Smooth muscle cell (in vitro differentiated cells): ENCODE results near the gene ATP6V0D1. TPM values are rescaled to one million over a fixed set of nuclear protein-coding genes. Genes with fewer than 3 reads are reported as not detected.

Experiments used
- DNase-seq: peaks from one replicate; lab custom pipeline; 2025; ENCODE audit not compliant: unreplicated experiment; lab: John Stamatoyannopoulos, UW
- H2AFZ ChIP-seq: fragments of 200-600 bp; sonication (generic); 2 replicates; pipeline ENCODE4 v1.6.0; 2016; ENCODE audit warnings: antibody characterized with exemption, low read depth, mild to moderate bottlenecking
- H3F3A ChIP-seq: fragments of 200-600 bp; sonication (generic); 2 replicates; pipeline ENCODE4 v1.6.0; 2017; ENCODE audit warnings: antibody characterized with exemption, low read depth
- H3K27ac ChIP-seq: fragments of 200-600 bp; sonication (generic); 2 replicates; pipeline ENCODE4 v1.5.1; 2016; ENCODE audit warnings: low read depth, mild to moderate bottlenecking
- H3K27me3 ChIP-seq: fragments of 200-600 bp; sonication (generic); 2 replicates; pipeline ENCODE4 v1.6.1; 2016; ENCODE audit warnings: low read depth, mild to moderate bottlenecking
- H3K36me3 ChIP-seq: fragments of 200-600 bp; sonication (generic); 2 replicates; pipeline ENCODE4 v1.5.1; 2016; ENCODE audit warnings: low read depth
- H3K4me1 ChIP-seq: fragments of 200-600 bp; sonication (generic); 2 replicates; pipeline ENCODE4 v1.5.1; 2016; ENCODE audit warnings: low read depth
- H3K4me2 ChIP-seq: fragments of 200-600 bp; sonication (generic); 2 replicates; pipeline ENCODE4 v1.6.0; 2016; ENCODE audit warnings: mild to moderate bottlenecking
- H3K4me3 ChIP-seq: fragments of 200-600 bp; sonication (generic); 2 replicates; pipeline ENCODE4 v1.5.1; 2016; ENCODE audit warnings: mild to moderate bottlenecking
- H3K79me2 ChIP-seq: fragments of 200-600 bp; sonication (generic); 2 replicates; pipeline ENCODE4 v1.6.0; 2016; ENCODE audit warnings: low read depth, mild to moderate bottlenecking
- H3K9ac ChIP-seq: fragments of 200-600 bp; sonication (generic); 2 replicates; pipeline ENCODE4 v1.6.0; 2016; ENCODE audit warnings: low read depth
- H3K9me3 ChIP-seq: fragments of 200-600 bp; sonication (generic); replicated peaks from 2 replicates; pipeline ENCODE4 v1.5.1; 2016; ENCODE audit warnings: low read depth
- H4K20me1 ChIP-seq: fragments of 200-600 bp; sonication (generic); 2 replicates; pipeline ENCODE4 v1.6.0; 2016; ENCODE audit warnings: low read depth
- CTCF ChIP-seq: fragments of 200-600 bp; sonication (generic); IDR thresholded peaks from 2 replicates; pipeline ENCODE4 v1.5.1; 2017; ENCODE audit warnings: borderline replicate concordance, mild to moderate bottlenecking, antibody characterized with exemption; ENCODE audit not compliant: insufficient read depth, poor library complexity, severe bottlenecking
- WGBS: methylation state at CpG from one replicate; pipeline ENCODE4 v1.1.7; 2016; ENCODE audit warnings: low lambda C conversion rate; 5-methylcytosine and 5-hydroxymethylcytosine counted together
- polyA plus RNA-seq: library from polyadenylated mRNA; unstranded; fragments of >200 nt; fragmentation: Nextera tagmentation; extraction: Ambion mirVana; gene quantifications from 2 replicates; pipeline ENCODE4 v1.2.1, GENCODE V29; 2016
- total RNA-seq: library from RNA; depleted of rRNA; stranded (reverse); fragments of >200 nt; gene quantifications from 2 replicates; pipeline ENCODE4 v1.2.3, GENCODE V29; 2014

ATP6V0D1 gene
- total and polyA plus RNA-seq, 2 experiments from 2014 or later = 96.8 to 114 TPM

GRCh38 chr16:67424261-67424615, 56.7 kb downstream of the ATP6V0D1 start:
- peaks cover 37% of the 10 kb centered on the region for H3K27me3 ChIP-seq
- no peaks in the 10 kb centered on the region for H3K36me3 ChIP-seq
- 44% methylated on average over 5 of the region's 5 CpGs for WGBS
- no peak overlapping the region for H2AFZ ChIP-seq
- TF ChIP-seq CTCF = no peak
- no peaks in the 10 kb centered on the region for H3K9me3 ChIP-seq
- H3K27ac ChIP-seq = no peak overlapping the region
- no peaks in the 10 kb centered on the region for H4K20me1 ChIP-seq
- H3F3A ChIP-seq = no peaks in the 10 kb centered on the region
- DNase-seq = no peak
- H3K4me1 ChIP-seq = peaks cover 15% of the 10 kb centered on the region
- H3K79me2 ChIP-seq = no peaks in the 10 kb centered on the region
- no peak overlapping the region for H3K4me3 ChIP-seq
- no peak overlapping the region for H3K9ac ChIP-seq
- no peak overlapping the region for H3K4me2 ChIP-seq

- no peak for DNase-seq
- Histone ChIP-seq H3K36me3 (no peaks in the 10 kb centered on the region), H3F3A (no peaks in the 10 kb centered on the region), H3K4me1 (peaks cover 15% of the 10 kb centered on the region), H3K9ac (no peak overlapping the region), H3K9me3 (no peaks in the 10 kb centered on the region), H2AFZ (no peak overlapping the region), H4K20me1 (no peaks in the 10 kb centered on the region), H3K27me3 (peaks cover 32% of the 10 kb centered on the region), H3K4me2 (no peak overlapping the region), H3K4me3 (no peak overlapping the region), H3K27ac (no peak overlapping the region), H3K79me2 (no peaks in the 10 kb centered on the region)
- no peak for TF ChIP-seq CTCF
- 28% methylated on average over 9 of the region's 9 CpGs for WGBS
Observed at GRCh38 chr16:67423611-67424260, 57.2 kb downstream of the ATP6V0D1 start.

- Histone ChIP-seq H2AFZ (no peak overlapping the region), H3F3A (no peaks in the 10 kb centered on the region), H3K4me2 (no peak overlapping the region), H3K79me2 (no peaks in the 10 kb centered on the region), H3K9me3 (no peaks in the 10 kb centered on the region), H3K4me1 (peaks cover 15% of the 10 kb centered on the region), H3K36me3 (no peaks in the 10 kb centered on the region), H3K27me3 (peaks cover 27% of the 10 kb centered on the region), H3K4me3 (no peak overlapping the region), H3K27ac (no peak overlapping the region), H3K9ac (no peak overlapping the region), H4K20me1 (no peaks in the 10 kb centered on the region)
- TF ChIP-seq CTCF = no peak
- DNase-seq = no peak
- WGBS = 93% methylated on average over 5 of the region's 5 CpGs
Observed at GRCh38 chr16:67423015-67423414, 57.9 kb downstream of the ATP6V0D1 start.

DNA sequence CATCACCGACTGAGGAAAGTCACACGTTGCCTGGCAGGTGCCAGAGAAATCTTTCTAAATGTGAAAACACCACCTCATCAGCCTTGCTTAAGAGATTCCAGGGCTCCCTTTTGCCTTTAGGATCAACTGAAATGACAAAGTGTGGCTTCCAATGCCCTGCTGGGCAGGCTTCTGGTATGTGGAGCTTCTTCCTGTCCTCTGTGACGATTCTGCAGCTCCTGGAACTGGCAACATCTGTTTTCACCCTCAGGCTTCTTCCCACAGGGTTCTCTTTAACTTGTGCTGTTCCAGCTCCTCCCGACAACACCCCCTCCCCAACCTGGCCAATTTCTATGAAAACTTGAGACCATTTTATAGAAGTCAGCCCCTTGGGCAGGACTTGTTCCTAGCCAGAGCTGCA, 59.9 kb downstream of the ATP6V0D1 start:
- H2AFZ ChIP-seq = no peak overlapping the region
- no peaks in the 10 kb centered on the region for H4K20me1 ChIP-seq
- no peak overlapping the region for H3K4me3 ChIP-seq
- H3K4me1 ChIP-seq = peaks cover 16% of the 10 kb centered on the region
- H3K9me3 ChIP-seq = no peaks in the 10 kb centered on the region
- H3K36me3 ChIP-seq = no peaks in the 10 kb centered on the region
- DNase-seq = no peak
- H3K27ac ChIP-seq = no peak overlapping the region
- H3F3A ChIP-seq = no peaks in the 10 kb centered on the region
- H3K79me2 ChIP-seq = no peaks in the 10 kb centered on the region
- H3K4me2 ChIP-seq = no peak overlapping the region
- no peak for TF ChIP-seq CTCF
- 70% methylated on average over 4 of the region's 4 CpGs for WGBS
- no peak overlapping the region for H3K9ac ChIP-seq
- H3K27me3 ChIP-seq = peaks cover 25% of the 10 kb centered on the region
